IPS-15b (cell line): ENCODE data around the gene NEDD9.

Source experiments
- H3K27me3 ChIP-seq: one replicate; pipeline ENCODE4 v1.6.1; 2013; ENCODE audit warnings: low read length; ENCODE audit not compliant: control insufficient read depth, insufficient read depth
- H3K36me3 ChIP-seq: one replicate; pipeline ENCODE4 v1.6.1; 2013; ENCODE audit warnings: low read length; ENCODE audit not compliant: control insufficient read depth, insufficient read depth
- H3K4me1 ChIP-seq: one replicate; pipeline ENCODE4 v1.6.1; 2013; ENCODE audit warnings: mild to moderate bottlenecking, low read length; ENCODE audit not compliant: control insufficient read depth, insufficient read depth
- H3K4me3 ChIP-seq: one replicate; pipeline ENCODE4 v1.5.1; 2013; ENCODE audit warnings: low read depth, low read length
- H3K9ac ChIP-seq: one replicate; pipeline ENCODE4 v1.6.1; 2013; ENCODE audit warnings: low read depth, mild to moderate bottlenecking, low read length
- H3K9me3 ChIP-seq: one replicate; pipeline ENCODE4 v1.6.1; 2013; ENCODE audit warnings: mild to moderate bottlenecking, low read length; ENCODE audit not compliant: control insufficient read depth, insufficient read depth

Gene NEDD9

DNA sequence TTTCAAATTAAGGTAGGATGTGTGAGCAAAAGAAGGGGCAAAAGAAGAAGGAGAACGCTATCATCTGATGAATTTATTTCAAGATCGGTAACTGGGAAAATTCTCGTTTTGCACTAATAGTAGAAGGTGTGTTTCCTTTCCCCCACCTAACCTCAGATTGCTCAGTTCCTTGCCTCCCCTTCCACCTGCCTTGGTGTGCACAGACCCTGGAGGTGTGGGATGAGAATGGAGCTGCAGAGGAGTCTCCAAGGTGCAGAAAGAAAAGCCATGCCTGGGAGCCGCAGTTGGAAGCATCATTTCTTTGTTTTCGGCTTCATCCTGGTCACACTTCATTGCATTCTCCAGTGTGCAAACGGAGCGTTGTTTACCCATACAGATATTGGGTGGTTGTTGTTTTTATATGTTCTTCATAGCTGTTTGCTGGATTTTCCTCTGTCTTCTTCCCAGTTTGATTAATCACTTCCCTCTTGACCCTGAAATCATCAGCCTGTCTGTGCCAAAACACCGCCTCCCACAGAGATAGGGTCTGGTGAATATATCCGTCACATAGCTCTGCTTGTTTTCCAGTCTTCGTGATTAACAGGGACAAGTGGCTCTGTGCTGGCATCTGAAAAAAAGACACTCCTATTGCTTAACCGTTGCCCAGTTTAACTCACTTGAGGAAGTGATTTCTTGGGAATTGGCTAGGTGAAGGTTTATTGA, 40.2 kb upstream of the NEDD9 start:
- H3K4me1 ChIP-seq: peaks cover 6% of the 10 kb centered on the region
- no peak overlapping the region for H3K4me3 ChIP-seq
- no peaks in the 10 kb centered on the region for H3K9me3 ChIP-seq
- H3K9ac ChIP-seq: no peak overlapping the region
- no peaks in the 10 kb centered on the region for H3K36me3 ChIP-seq
- no peaks in the 10 kb centered on the region for H3K27me3 ChIP-seq

GRCh38 chr6:11271228-11272020, 39.0 kb upstream of the NEDD9 start:
- Histone ChIP-seq H3K4me1 (no peaks in the 10 kb centered on the region), H3K27me3 (no peaks in the 10 kb centered on the region), H3K9me3 (no peaks in the 10 kb centered on the region), H3K36me3 (no peaks in the 10 kb centered on the region), H3K4me3 (no peak overlapping the region), H3K9ac (no peak overlapping the region)

DNA sequence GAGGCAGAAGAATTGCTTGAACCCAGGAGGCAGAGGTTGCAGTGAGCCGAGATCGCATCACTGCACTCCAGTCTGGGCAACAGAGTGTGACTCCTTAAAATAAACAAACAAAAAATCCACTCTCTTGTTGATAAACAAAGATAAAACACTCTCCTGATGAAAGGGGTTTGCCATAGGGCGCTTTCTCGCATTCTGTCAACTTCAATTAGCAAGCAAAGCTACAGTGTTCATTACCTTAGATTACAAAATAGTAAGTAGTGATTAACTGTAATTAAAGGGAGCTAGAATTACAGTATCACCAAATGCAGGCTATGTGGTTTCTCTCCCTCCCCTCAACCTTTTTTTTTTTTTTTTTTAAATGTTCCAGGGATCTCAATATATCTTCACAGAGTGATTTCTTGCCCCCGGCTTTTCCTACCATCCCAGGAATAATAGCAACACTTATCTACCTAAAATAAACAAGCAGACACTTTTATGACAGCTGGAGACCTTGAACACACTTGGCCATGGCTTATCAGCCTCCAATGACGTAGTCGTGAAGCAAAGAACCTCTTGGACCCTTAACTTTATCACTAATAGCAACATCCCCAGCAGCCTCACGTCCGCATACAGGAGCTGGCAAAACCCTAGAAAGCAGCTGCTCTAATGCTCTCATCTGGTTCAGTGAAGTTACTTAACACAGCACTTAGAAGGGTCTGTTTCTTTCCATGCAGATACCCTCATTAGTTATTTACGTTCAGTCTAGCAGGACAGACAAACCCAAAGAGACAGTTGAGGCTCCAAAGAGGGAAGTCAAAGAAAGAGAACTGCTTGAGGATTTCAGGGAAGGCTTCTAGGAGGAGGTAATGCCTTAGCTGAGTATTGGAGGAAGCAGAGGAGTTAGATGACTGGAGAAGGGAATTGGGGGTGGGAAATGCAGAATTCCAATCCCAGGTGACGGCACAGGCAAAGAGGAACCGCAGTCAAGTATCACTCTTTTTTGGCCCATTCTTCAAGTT, 37.9 kb upstream of the NEDD9 start:
- Histone ChIP-seq H3K36me3 (no peaks in the 10 kb centered on the region), H3K9ac (no peak overlapping the region), H3K4me3 (no peak overlapping the region), H3K27me3 (no peaks in the 10 kb centered on the region), H3K9me3 (no peaks in the 10 kb centered on the region), H3K4me1 (no peaks in the 10 kb centered on the region)

- H3K27me3 ChIP-seq: peaks cover under 1% of the 10 kb centered on the region
- no peak overlapping the region for H3K4me3 ChIP-seq
- H3K9ac ChIP-seq: no peak overlapping the region
- H3K36me3 ChIP-seq: no peaks in the 10 kb centered on the region
- H3K9me3 ChIP-seq: no peaks in the 10 kb centered on the region
- H3K4me1 ChIP-seq: no peaks in the 10 kb centered on the region
Measured at GRCh38 chr6:11268978-11269377, 36.5 kb upstream of the NEDD9 start.

- Histone ChIP-seq H3K4me1 (no peaks in the 10 kb centered on the region), H3K4me3 (no peak overlapping the region), H3K36me3 (no peaks in the 10 kb centered on the region), H3K9me3 (no peaks in the 10 kb centered on the region), H3K9ac (no peak overlapping the region), H3K27me3 (peaks cover 4% of the 10 kb centered on the region)
Measured at GRCh38 chr6:11266926-11267325, 34.5 kb upstream of the NEDD9 start.

- Histone ChIP-seq H3K4me1 (no peaks in the 10 kb centered on the region), H3K9ac (no peak overlapping the region), H3K36me3 (no peaks in the 10 kb centered on the region), H3K27me3 (peaks cover 4% of the 10 kb centered on the region), H3K9me3 (no peaks in the 10 kb centered on the region), H3K4me3 (no peak overlapping the region)
Measured at GRCh38 chr6:11265932-11266331, 33.5 kb upstream of the NEDD9 start.

DNA sequence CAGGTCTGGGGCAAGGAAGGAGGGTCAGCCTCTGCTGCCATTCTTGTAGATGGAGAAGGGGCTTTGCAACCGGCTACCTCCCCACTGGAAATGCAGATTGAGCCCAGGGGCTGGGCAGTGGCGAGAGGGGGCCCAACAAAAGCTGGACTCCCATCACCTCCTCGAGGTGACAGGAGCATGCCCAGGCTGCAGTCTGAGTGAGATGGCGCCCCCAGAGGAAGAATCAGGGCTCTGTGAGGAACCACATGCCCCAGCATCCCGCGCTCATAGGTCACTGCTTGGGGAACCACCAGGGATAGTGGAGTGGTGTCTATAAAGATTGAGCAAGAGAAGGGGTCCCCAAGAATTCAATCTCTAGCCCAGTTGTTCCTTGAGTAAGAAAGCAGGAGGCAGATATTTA, 31.6 kb upstream of the NEDD9 start:
- Histone ChIP-seq H3K4me1 (no peaks in the 10 kb centered on the region), H3K9ac (no peak overlapping the region), H3K36me3 (no peaks in the 10 kb centered on the region), H3K4me3 (no peak overlapping the region), H3K27me3 (peaks cover 4% of the 10 kb centered on the region), H3K9me3 (no peaks in the 10 kb centered on the region)

DNA sequence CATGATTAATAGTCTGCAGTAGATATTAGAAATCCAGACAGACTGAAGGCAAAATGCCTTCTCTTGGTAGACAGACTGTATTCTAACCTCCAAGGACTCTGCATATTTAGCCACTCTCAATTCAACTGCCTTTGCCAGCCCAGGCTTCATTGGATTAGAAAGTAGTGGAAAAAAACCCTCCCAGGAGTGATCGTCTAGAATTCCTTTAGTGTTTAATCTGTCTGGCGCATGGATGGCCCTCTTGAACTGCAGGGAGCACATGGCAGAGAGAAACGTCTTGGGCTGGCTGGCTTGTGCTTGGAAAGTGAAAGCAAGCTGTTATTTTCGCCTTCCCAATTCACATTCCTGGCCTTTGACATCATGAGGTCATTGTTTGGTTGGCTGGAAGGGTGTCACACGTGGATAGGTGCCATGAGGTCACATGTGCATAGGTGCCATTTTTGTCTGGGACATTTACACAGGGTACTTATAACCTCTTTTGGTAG, 30.9 kb upstream of the NEDD9 start:
- H3K36me3 ChIP-seq: no peaks in the 10 kb centered on the region
- H3K9ac ChIP-seq: no peak overlapping the region
- H3K27me3 ChIP-seq: peaks cover 4% of the 10 kb centered on the region
- no peaks in the 10 kb centered on the region for H3K4me1 ChIP-seq
- no peaks in the 10 kb centered on the region for H3K9me3 ChIP-seq
- H3K4me3 ChIP-seq: no peak overlapping the region

GRCh38 chr6:11262242-11262641, 29.8 kb upstream of the NEDD9 start:
- Histone ChIP-seq H3K27me3 (peaks cover 4% of the 10 kb centered on the region), H3K4me3 (no peak overlapping the region), H3K9ac (no peak overlapping the region), H3K36me3 (no peaks in the 10 kb centered on the region), H3K4me1 (no peaks in the 10 kb centered on the region), H3K9me3 (no peaks in the 10 kb centered on the region)

GRCh38 chr6:11260249-11261038, 28.0 kb upstream of the NEDD9 start:
- no peaks in the 10 kb centered on the region for H3K4me1 ChIP-seq
- no peaks in the 10 kb centered on the region for H3K36me3 ChIP-seq
- no peak overlapping the region for H3K4me3 ChIP-seq
- H3K9ac ChIP-seq: no peak overlapping the region
- H3K27me3 ChIP-seq: peaks cover 4% of the 10 kb centered on the region
- H3K9me3 ChIP-seq: no peaks in the 10 kb centered on the region
